ENCODE measurements around the gene SLC3A2. TPM values are rescaled to one million over a fixed set of nuclear protein-coding genes. Genes with fewer than 3 reads are reported as not detected.
A peak's percentile ranks its signal among the peaks of the same experiment; 100 is the strongest.
"Not testable (repeated sequence)": the region's sequence is repeated elsewhere in the genome, so short reads cannot be mapped to it uniquely, and the experiment has no call there.

Gene SLC3A2
- total RNA-seq, 1 experiment from 2014 or later: 275 TPM

DNA sequence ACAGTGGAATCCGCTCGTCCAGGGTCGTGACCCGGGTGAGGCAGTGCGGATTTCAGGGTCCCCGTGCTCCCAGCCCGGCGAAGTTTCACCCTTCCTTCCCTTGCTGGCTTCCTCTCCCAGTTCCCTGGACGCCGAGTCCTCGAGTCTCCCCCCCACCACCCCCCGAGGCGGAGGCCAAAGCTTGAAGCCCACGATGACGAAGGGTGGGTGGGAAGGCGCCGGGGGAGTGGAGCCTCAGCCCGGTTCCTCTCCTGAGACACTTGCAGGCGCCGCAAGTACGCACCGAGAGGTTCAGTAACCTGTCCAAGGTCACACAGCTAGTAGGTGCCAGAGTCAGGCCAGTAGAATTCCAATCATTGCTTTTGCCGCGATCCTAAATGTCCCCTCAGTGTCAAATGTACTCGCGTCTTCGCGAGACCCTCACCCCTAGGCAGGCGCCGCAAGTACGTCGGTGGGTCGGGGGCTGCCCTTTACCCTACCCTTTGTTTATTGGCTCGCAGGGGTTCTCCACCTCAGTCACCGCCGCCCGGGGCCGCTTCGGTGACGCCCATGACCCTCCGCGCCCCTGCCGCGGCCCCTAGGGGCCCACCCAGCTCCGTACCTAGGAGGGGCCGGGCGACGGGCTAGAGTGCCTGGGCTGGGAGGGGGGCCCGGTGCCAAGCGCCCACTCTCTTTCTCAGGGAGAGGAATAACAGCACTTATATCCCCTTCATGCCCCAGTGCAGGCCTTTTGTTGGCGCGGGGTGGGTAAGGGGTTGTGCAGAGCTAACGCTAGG lies 46.2 kb downstream of the SLC3A2 start:
- DNase-seq (ENCODE audit: low read depth): no peak

DNA sequence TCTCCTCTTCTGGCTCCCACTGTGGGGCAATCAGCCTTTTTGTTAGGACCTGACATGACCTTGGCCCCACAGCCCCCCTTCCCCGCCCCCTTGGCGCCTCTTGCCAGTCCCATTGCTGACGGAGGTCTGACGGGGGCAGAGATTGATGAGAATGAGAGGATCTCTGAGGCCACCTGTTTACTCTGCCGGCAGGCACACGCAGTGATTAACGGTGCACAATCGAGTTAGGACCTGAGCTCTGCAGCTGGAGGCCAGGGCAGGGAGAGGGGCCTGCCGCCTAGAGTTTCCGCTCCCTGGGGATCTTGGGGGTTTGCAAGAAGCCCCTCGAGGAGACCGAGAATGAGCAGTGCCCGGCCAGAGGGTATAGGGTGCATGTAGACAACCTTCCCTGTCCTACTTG lies 47.3 kb downstream of the SLC3A2 start:
- DNase-seq (ENCODE audit: low read depth): no peak

DNA sequence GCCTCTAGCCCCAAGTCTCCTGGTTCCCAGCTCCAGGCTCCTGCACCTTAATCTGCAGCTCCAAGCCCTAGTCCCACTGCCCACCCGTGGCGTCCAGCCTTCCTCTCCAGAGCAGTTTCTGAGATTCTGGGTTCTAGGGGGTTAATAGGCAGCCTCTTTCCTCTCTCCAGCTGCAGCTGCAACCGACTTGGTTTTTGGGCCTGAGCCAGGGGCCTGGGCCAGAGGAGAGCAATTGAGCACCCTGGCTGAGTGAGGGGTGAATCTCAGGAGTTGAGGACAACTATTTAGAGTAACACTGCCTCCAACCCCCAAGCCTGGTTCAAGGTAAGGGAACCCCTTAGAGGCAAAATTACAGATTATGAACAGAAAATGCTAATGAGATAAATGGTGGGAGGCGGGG lies 49.5 kb downstream of the SLC3A2 start:
- DNase-seq (ENCODE audit: low read depth): no peak

DNA sequence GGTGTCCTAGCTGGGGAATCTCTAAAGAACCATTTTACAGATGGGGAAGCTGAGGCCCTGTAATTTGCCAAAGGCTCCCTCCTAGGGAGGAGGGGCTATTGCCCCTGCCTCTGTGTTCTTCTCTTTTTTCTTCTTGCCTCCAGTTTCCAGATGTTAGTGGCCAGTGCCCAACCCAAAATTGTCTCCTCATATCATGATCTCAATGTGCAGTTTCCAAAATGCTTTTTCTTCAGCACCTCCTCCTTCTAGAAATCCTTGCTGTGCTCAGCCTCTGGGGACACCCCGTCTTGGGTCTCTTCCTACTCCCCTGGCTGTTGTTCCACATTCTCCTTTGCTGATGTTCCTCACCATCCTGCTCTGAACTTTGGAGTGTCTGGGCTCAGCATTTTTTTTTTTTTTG lies 50.0 kb downstream of the SLC3A2 start:
- no peak for DNase-seq (ENCODE audit: low read depth)

DNA sequence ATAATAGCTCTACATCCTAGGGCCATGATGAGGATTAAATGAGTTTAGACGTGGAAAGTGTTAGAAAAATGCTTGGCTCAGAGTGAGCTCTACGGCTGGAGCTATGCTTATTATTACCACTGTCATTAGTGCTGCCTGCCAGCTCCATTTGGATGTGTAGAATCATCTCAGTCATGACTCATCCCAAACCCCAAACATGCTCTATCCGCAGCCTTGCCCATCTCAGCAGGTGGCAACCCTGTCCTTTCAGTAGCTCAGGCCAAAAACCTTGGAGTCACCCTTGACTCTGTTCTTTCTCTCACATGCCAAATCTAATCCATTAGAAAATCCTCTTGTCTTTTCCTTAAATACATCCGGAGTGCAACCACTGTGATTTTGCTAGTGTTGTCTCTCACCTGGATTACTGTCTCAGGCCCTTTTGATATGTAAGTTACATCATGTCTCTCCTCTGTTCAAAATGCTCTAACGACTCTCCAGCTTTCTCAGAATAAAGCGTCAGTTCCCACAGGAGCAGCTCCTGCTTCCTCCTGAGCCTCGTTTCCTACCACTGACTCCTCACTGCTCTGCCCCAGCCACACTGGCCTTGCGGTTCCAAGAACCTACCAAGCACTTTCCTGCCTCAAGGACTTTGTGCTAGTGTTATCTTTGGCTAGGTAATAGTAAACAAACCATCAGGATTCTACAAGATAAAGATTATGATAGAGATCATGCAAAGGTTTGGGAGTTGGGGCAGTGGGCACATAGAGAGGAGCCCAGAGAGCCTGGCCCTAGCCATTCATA lies 51.0 kb downstream of the SLC3A2 start:
- peak; percentile 52 for DNase-seq (ENCODE audit: low read depth)

DNA sequence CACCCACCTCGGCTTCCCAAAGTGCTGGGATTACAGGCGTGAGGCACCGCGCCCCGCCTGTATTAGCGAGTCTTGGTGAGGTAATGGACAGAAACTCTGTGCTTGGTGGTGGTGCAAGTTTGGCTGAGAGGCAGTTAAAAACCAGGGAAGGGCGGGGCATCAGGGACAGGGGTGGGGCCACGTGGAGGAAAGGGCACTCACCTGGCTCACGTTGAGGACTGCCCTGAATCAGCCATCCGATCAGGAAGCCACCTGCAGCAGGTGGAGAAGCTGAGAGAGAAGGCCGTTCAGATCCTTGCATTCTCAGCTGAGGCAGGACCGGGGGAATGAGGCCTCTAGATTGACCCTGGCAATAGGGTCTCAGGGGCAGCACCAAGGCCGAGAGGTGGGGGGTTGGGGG lies 52.6 kb downstream of the SLC3A2 start:
- DNase-seq (ENCODE audit: low read depth): no peak

DNA sequence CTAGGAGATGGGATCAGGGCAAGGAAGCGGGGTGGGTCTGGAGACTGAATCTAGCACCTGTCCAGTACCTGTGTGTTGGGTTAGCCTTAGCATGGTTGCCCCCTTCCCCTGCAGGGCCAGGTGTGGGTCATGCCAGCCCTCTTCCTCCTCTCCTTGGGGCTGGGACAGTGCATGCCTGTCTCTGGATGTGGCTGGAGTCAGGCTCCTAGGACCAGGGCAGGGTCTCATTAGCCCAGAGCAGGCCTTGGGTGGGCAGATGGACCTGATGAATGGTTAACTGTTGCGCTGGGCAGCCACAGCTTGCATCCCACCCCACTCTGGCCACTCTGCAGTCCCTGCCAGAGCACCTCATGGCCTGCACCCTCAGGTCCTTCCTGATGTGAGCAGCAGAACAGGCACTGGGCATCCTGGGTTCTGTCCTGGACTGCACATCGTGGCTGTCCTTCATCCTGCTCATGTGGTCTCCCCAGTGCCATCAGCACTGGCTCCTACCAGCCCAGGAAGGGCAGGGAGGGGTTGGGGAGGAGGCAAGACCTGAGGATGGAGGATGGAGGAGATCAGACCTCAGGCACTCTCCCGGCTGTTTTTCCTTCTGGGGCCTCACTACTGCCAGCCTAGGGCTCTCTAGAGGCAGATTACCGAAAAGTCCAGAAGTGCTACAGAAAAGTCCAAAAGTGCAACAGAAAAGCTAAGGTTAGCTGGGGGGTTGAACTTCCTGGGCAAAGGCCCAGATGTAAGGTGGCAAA lies 53.2 kb downstream of the SLC3A2 start:
- DNase-seq (ENCODE audit: low read depth): no peak

DNA sequence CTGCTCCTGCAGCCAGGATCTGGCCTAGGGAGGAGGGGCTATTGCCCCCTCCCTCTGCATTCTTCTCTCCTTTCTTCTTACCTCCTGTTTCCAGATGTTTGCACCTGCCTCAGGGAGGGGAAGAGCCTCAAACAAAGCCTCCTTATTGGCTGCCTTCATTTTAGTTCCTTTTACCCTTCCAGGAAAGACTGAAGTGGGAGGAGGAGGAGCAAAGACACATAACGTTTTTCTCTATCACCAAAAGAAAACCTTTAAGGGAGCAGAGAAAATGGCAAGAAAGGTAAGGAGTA lies 53.7 kb downstream of the SLC3A2 start:
- DNase-seq (ENCODE audit: low read depth): no peak

DNA sequence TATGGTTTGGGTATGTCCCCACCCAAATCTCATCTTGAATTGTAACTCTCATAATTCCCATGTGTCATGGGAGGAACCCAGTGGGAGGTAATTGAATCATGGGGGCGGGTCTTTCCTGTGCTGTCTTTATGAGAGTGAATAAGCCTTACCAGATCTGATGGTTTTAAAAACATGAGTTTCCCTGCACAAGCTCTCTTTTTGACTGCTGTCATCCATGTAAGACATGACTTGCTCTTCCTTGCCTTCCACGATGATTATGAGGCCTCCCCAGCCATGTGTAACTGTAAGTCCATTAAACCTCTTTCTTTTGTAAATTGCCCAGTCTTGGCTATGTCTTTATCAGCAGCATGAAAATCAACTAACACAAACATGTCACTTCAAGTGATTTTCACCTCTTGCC lies 56.8 kb downstream of the SLC3A2 start:
- DNase-seq (ENCODE audit: low read depth): not testable (repeated sequence)

Small RNA genes within 50 kb of the gene (small RNA-seq; reads per million reads assigned to genes)
- gene RF00099: not detected
- not detected for gene RN7SL259P
- not detected for gene SNORD22
- not detected for gene SNORD26
- not detected for gene SNORD27
- not detected for gene SNORD28
- gene SNORD30: 6,003 reads per million, percentile 99 among the genes with 10 or more reads in this experiment

Other genes starting within 250 kb of the SLC3A2 start
- 191 and 221 TPM in 2 replicates for gene GANAB, start 234.3 kb upstream of the SLC3A2 start, total RNA-seq (2014; rRNA removed; shearing (Covaris generic))
- 33.8 and 41.9 TPM in 2 replicates for gene INTS5, start 227.6 kb upstream of the SLC3A2 start, total RNA-seq (2014; rRNA removed; shearing (Covaris generic))
- 239 and 266 TPM in 2 replicates for gene C11orf98, start 215.7 kb upstream of the SLC3A2 start, total RNA-seq (2014; rRNA removed; shearing (Covaris generic))
- 31.0 and 33.5 TPM in 2 replicates for gene CSKMT, start 215.6 kb upstream of the SLC3A2 start, total RNA-seq (2014; rRNA removed; shearing (Covaris generic))
- 28.6 and 38.0 TPM in 2 replicates for gene UQCC3, start 209.2 kb upstream of the SLC3A2 start, total RNA-seq (2014; rRNA removed; shearing (Covaris generic))
- 4.8 and 6.6 TPM in 2 replicates for gene LBHD1, start 208.6 kb upstream of the SLC3A2 start, total RNA-seq (2014; rRNA removed; shearing (Covaris generic))
- gene UBXN1, start 201.8 kb upstream of the SLC3A2 start, total RNA-seq (2014; rRNA removed; shearing (Covaris generic)): 128 and 144 TPM in 2 replicates
- gene LRRN4CL, start 191.4 kb upstream of the SLC3A2 start, total RNA-seq (2014; rRNA removed; shearing (Covaris generic)): 0.13 and 0.20 TPM in 2 replicates
- gene BSCL2, start 173.5 kb upstream of the SLC3A2 start, total RNA-seq (2014; rRNA removed; shearing (Covaris generic)): 18.8 and 19.2 TPM in 2 replicates
- not detected in 2 replicates for gene GNG3, start 173.2 kb upstream of the SLC3A2 start, total RNA-seq (2014; rRNA removed; shearing (Covaris generic))
- 4.1 and 9.3 TPM in 2 replicates for gene HNRNPUL2, start 153.4 kb upstream of the SLC3A2 start, total RNA-seq (2014; rRNA removed; shearing (Covaris generic))
- 55.6 and 67.9 TPM in 2 replicates for gene TTC9C, start 152.4 kb upstream of the SLC3A2 start, total RNA-seq (2014; rRNA removed; shearing (Covaris generic))
- gene ZBTB3, start 126.7 kb upstream of the SLC3A2 start, total RNA-seq (2014; rRNA removed; shearing (Covaris generic)): 9.2 and 9.8 TPM in 2 replicates
- 92.6 and 143 TPM in 2 replicates for gene POLR2G, start 119.3 kb upstream of the SLC3A2 start, total RNA-seq (2014; rRNA removed; shearing (Covaris generic))
- gene TAF6L, start 109.5 kb upstream of the SLC3A2 start, total RNA-seq (2014; rRNA removed; shearing (Covaris generic)): 27.0 and 29.2 TPM in 2 replicates
- 112 and 181 TPM in 2 replicates for gene TMEM179B, start 93.5 kb upstream of the SLC3A2 start, total RNA-seq (2014; rRNA removed; shearing (Covaris generic))
- 46.4 and 47.4 TPM in 2 replicates for gene TMEM223, start 88.9 kb upstream of the SLC3A2 start, total RNA-seq (2014; rRNA removed; shearing (Covaris generic))
- 27.4 and 46.3 TPM in 2 replicates for gene NXF1, start 75.5 kb upstream of the SLC3A2 start, total RNA-seq (2014; rRNA removed; shearing (Covaris generic))
- 32.8 and 34.0 TPM in 2 replicates for gene STX5, start 48.8 kb upstream of the SLC3A2 start, total RNA-seq (2014; rRNA removed; shearing (Covaris generic))
- gene TEX54, start 48.1 kb upstream of the SLC3A2 start, total RNA-seq (2014; rRNA removed; shearing (Covaris generic)): 0.66 TPM in 1 of 2 replicates, not detected in the other
- gene WDR74, start 41.3 kb upstream of the SLC3A2 start, total RNA-seq (2014; rRNA removed; shearing (Covaris generic)): 145 and 176 TPM in 2 replicates
- not detected in 2 replicates for gene CHRM1, start 40.5 kb downstream of the SLC3A2 start, total RNA-seq (2014; rRNA removed; shearing (Covaris generic))
- gene SLC22A6, start 104.1 kb downstream of the SLC3A2 start, total RNA-seq (2014; rRNA removed; shearing (Covaris generic)): not detected in 2 replicates
- not detected in 2 replicates for gene SLC22A8, start 134.9 kb downstream of the SLC3A2 start, total RNA-seq (2014; rRNA removed; shearing (Covaris generic))

Measured in HT1080 (cell line).